CD4-positive, alpha-beta T cell treated with Interleukin-4 for 4 hours (primary cell): ENCODE measurements around the gene TMOD3.

Experiments used
- DNase-seq: peaks from one replicate; pipeline ENCODE4 v3.0.0-alpha.2; 2020

TMOD3 gene

GRCh38 chr15:51912528-51912927 is 83.1 kb downstream of the TMOD3 start:
- no peak for DNase-seq

GRCh38 chr15:51917493-51917892 is 88.0 kb downstream of the TMOD3 start:
- no peak for DNase-seq

GRCh38 chr15:51924156-51925068 is 95.0 kb downstream of the TMOD3 start:
- no peak for DNase-seq

GRCh38 chr15:51926809-51927208 is 97.4 kb downstream of the TMOD3 start:
- DNase-seq, result no peak

GRCh38 chr15:51931016-51931415 is 101.6 kb downstream of the TMOD3 start:
- no peak for DNase-seq

GRCh38 chr15:51931638-51932037 is 102.2 kb downstream of the TMOD3 start:
- no peak for DNase-seq

- DNase-seq, result no peak
Observed at GRCh38 chr15:51932161-51932560, 102.7 kb downstream of the TMOD3 start.

GRCh38 chr15:51935466-51936104 is 106.1 kb downstream of the TMOD3 start:
- DNase-seq, result no peak

GRCh38 chr15:51936105-51936478 is 106.6 kb downstream of the TMOD3 start:
- DNase-seq, result no peak

GRCh38 chr15:51938286-51938685 is 108.8 kb downstream of the TMOD3 start:
- no peak for DNase-seq

GRCh38 chr15:51939216-51939615 is 109.8 kb downstream of the TMOD3 start:
- DNase-seq, result no peak

- DNase-seq, result no peak
Observed at GRCh38 chr15:51947124-51947523, 117.7 kb downstream of the TMOD3 start.

GRCh38 chr15:51952805-51953204 is 123.4 kb downstream of the TMOD3 start:
- DNase-seq, result no peak

GRCh38 chr15:51955504-51955903 is 126.1 kb downstream of the TMOD3 start:
- DNase-seq, result no peak
